ENCODE results near the gene APBA2. TPM values are rescaled to one million over a fixed set of nuclear protein-coding genes. Genes with fewer than 3 reads are reported as not detected.

Gene APBA2
- total RNA-seq, 4 donors from 2014 or later = 2.3 to 15.0 (median 4.6) TPM; not detected in 1

DNA sequence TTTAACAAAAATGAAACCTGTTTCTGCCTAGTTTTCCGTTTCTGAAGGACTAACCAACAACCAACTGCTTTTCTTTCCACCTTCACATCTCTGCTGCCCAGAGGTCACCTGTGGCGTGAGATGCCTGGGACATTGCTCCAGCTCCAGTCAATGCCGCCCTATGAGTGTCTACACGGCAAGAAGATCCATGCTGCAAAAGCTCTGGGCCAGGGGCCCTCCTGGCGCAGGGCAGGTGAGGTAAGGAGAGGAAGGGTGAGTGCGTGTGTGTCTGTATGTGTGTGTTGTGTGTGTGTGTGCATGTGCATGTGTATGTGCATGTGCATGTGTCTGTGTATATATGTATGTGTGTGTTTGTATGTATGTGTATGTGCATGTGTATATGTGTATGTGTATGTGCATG lies 252.5 kb downstream of the APBA2 start:
- no peak for TF ChIP-seq POLR2A (IDR thresholded peaks at IDR 0.05)
- TF ChIP-seq, protein P1, sequence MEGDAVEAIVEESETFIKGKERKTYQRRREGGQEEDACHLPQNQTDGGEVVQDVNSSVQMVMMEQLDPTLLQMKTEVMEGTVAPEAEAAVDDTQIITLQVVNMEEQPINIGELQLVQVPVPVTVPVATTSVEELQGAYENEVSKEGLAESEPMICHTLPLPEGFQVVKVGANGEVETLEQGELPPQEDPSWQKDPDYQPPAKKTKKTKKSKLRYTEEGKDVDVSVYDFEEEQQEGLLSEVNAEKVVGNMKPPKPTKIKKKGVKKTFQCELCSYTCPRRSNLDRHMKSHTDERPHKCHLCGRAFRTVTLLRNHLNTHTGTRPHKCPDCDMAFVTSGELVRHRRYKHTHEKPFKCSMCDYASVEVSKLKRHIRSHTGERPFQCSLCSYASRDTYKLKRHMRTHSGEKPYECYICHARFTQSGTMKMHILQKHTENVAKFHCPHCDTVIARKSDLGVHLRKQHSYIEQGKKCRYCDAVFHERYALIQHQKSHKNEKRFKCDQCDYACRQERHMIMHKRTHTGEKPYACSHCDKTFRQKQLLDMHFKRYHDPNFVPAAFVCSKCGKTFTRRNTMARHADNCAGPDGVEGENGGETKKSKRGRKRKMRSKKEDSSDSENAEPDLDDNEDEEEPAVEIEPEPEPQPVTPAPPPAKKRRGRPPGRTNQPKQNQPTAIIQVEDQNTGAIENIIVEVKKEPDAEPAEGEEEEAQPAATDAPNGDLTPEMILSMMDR (IDR thresholded peaks at IDR 0.05) = no peak
- intact Hi-C loops (cut with DNase I; ENCODE audit: low total_unique reads) = no loop called here
- no peaks in the 10 kb centered on the region for H3K36me3 ChIP-seq
- H3K9me3 ChIP-seq = no peaks in the 10 kb centered on the region
- H3K4me1 ChIP-seq = no peaks in the 10 kb centered on the region
- H3K27ac ChIP-seq = no peak overlapping the region
- no peak overlapping the region for H3K4me3 ChIP-seq
- H3K27me3 ChIP-seq = no peaks in the 10 kb centered on the region
- no peak for DNase-seq

DNA sequence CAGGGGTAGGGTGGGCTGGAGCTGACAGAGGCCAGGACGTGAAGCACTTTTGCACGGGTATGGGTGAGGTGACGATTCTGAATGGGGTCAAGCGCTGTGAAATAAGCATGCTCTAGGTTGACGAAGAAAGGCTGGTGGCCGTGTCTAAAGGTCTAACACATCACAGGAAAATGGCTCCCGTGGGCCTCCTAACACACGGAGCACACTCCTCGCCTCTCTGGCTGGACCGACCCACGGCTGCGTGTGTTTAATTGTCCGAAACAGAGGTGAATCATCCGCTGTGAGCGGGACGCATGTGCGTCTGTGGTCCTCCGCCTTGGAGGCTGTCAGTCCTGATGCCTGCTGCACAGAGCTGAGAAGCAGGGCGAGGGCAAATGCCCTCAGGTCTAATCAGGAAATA lies 253.3 kb downstream of the APBA2 start:
- intact Hi-C loops (cut with DNase I; ENCODE audit: low total_unique reads) = no loop called here
- no peak for DNase-seq
- no peaks in the 10 kb centered on the region for H3K36me3 ChIP-seq
- no peaks in the 10 kb centered on the region for H3K27me3 ChIP-seq
- H3K4me1 ChIP-seq = no peaks in the 10 kb centered on the region
- no peak overlapping the region for H3K4me3 ChIP-seq
- no peak overlapping the region for H3K27ac ChIP-seq
- H3K9me3 ChIP-seq = no peaks in the 10 kb centered on the region
- TF ChIP-seq, protein P1 (IDR thresholded peaks at IDR 0.05) = no peak
- TF ChIP-seq POLR2A (IDR thresholded peaks at IDR 0.05) = no peak

DNA sequence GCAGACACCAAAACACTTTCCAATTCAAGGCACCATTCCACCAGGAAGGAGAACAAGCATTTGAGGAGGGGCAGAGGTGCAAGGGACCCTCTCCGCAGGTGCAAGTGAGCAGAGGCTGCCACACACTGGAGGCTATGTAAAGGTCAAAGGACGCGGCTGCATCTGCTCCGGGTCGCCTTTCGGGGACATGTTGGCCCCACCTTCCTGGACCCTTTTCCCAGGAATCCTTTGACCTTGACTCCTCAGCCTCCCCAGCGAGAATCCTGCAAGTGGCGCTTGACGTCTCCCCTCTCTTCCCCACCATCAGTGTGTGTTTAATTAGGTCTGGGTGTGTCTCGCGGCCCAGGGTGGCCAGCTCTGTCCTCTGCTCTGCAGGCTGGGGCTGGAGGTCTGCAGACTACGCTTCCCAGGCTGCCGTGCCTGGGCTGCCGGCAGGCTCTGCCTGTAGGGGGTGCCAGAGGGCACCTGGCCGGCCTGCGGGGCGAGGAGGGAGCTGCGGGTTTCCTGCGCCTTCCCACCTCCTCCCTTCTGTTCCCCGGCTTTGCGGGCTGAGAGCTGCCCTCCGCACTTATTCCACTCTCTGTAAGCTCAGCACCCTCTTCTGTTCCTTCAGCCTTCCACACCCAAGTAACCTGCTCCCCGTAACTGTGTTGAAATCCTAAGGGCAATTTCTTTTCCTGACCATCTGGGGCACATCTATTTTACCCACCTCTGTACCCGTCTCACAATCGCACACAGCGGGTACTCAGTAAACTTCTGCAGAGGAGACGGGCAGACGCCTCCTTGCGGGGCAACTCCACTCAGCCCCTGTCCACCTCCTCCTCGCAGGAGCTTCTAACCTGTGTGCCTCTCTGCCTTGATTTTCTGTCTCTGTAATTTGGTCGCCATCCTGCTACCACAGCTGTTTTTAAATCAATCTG lies 254.0 kb downstream of the APBA2 start:
- Histone ChIP-seq H3K27me3 (no peaks in the 10 kb centered on the region), H3K27ac (no peak overlapping the region), H3K4me3 (no peak overlapping the region), H3K4me1 (no peaks in the 10 kb centered on the region), H3K9me3 (no peaks in the 10 kb centered on the region), H3K36me3 (no peaks in the 10 kb centered on the region)
- intact Hi-C loops (cut with DNase I; ENCODE audit: low total_unique reads) = loop anchor here (10.0 kb wide), 1 partner anchor 55 kb away; no protein-coding TSS in a partner anchor
- no peak for TF ChIP-seq POLR2A (IDR thresholded peaks at IDR 0.05)
- TF ChIP-seq, protein P1 (IDR thresholded peaks at IDR 0.05) = peak in 3 of 4 experiments; percentile 15 to 45 (median 32)
- no peak for DNase-seq

DNA sequence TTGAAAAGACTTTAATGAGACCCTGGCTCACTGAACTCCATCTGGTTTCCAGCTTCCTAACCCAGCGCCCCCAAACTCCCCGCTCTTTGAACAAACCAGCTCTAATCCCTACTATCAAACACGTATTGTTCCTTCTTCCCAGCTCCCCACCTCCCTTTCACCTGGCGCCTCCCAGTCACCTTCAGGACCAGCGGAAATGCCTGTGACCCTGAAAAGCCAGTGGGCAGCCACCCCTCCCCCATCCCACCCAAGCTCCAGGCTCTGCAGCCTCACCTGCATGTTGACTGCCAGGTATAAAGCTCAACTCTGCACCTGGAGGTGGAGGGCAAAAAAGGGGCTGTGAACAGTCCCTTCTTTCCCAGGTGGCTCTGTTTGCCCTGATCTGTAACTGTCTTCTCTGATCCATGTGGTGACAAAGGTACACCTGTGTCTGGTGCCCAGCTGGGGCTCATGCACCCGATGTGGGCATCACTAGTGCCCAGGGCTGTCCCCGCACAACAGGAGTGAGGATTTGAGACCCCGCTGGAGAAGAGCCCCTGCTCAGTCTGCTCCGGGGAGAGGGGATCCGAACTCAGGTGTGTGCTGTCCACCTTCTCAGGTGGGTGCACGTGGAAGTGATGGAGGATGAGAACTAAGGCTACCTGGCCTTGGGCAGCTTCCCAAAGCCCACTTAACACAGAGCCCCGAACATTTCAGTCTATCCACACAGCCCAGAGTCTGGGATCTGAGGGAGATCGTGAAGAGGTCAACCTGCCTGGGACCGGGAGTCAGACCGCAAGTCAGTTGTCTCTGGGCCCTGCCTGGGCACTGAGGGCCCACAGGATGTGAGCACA lies 254.9 kb downstream of the APBA2 start:
- Histone ChIP-seq H3K36me3 (no peaks in the 10 kb centered on the region), H3K9me3 (no peaks in the 10 kb centered on the region), H3K4me3 (no peak overlapping the region), H3K27ac (no peak overlapping the region), H3K4me1 (no peaks in the 10 kb centered on the region), H3K27me3 (no peaks in the 10 kb centered on the region)
- TF ChIP-seq, protein P1 (IDR thresholded peaks at IDR 0.05) = no peak
- TF ChIP-seq POLR2A (IDR thresholded peaks at IDR 0.05) = no peak
- DNase-seq = no peak
- intact Hi-C loops (cut with DNase I; ENCODE audit: low total_unique reads) = loop anchor here (10.0 kb wide), 1 partner anchor 56 kb away; no protein-coding TSS in a partner anchor
